ENCODE data around the gene ZBED5. TPM values are rescaled to one million over a fixed set of nuclear protein-coding genes. Genes with fewer than 3 reads are reported as not detected.

The ZBED5 gene
- total and polyA plus RNA-seq, 9 of the 15 experiments (the other 6 are each of a cell fraction or from before 2014, with no cell fraction given): 12.4 to 70.7 (median 26.8) TPM

- Histone ChIP-seq H3K4me1 (replicated peaks in 1 of 2; ENCODE audit: control insufficient read depth in 2 of 2, insufficient read depth in 2 of 2, low read length in 2 of 2) (peaks cover 18 to 41% of the 10 kb centered on the region in 2 experiments), H3K9me3 (replicated peaks; ENCODE audit: control insufficient read depth, insufficient read depth, low read depth, low read length) (no peaks in the 10 kb centered on the region; the same call in 1 of the 2 replicates), H2AFZ (ENCODE audit: low read depth, low read length) (peak overlapping the region; percentile 72), H3K4me2 (ENCODE audit: insufficient read depth, low read length) (0 out of 2 replicates have a peak overlapping the region, but pooled peaks have one; percentile 4), H3K27me3 (ENCODE audit: control insufficient read depth in 2 of 2, insufficient read depth in 2 of 2, low read length in 2 of 2) (no peaks in the 10 kb centered on the region), H3K9ac (ENCODE audit: insufficient read depth in 1 of 2, low read depth in 2 of 2, low read length in 2 of 2) (peak overlapping the region in 1 of 2 experiments; percentile 34; a peak in 1 of 4 replicates), H4K20me1 (replicated peaks; ENCODE audit: control insufficient read depth, insufficient read depth, low read length) (no peaks in the 10 kb centered on the region), H3K9me1 (ENCODE audit: control insufficient read depth, insufficient read depth, low read length) (no peaks in the 10 kb centered on the region), H3K79me2 (ENCODE audit: control insufficient read depth, insufficient read depth, low read length) (no peaks in the 10 kb centered on the region), H3K27ac (ENCODE audit: extremely low read depth, low read depth, low read length) (peak overlapping the region; percentile 59; the same call in 1 of the 3 replicates), H3K36me3 (ENCODE audit: control insufficient read depth, insufficient read depth, low read length) (no peaks in the 10 kb centered on the region), H3K4me3 (no peak overlapping the region)
- CTCF ChIA-PET (ENCODE audit: low intra/inter-chr PET ratio): no interaction called here
- in situ Hi-C loops (cut with MboI) (no loop called here), intact Hi-C loops (cut with micrococcal nuclease) (no loop called here)
- POLR2A ChIA-PET: interaction anchor here (1.2 to 1.6 kb wide), 2 partner anchors 12 to 85 kb away, joined by 5 to 9 read pairs; partner anchors contain the start of gene EIF4G2
- DNase-seq (ENCODE audit: extremely low read depth in 1 of 4, low spot score in 3 of 4) (peak in 2 of 4 experiments; percentile 58 to 75), FAIRE-seq (peak; percentile 78), ATAC-seq (peak; percentile 17)
- WGBS (ENCODE audit: insufficient coverage, low coverage, missing lambda C conversion rate): 0% methylated on average over 1 of the region's 1 CpG
- BruUV-seq (replicated peaks): no TSS peak
- TF ChIP-seq, protein P1, sequence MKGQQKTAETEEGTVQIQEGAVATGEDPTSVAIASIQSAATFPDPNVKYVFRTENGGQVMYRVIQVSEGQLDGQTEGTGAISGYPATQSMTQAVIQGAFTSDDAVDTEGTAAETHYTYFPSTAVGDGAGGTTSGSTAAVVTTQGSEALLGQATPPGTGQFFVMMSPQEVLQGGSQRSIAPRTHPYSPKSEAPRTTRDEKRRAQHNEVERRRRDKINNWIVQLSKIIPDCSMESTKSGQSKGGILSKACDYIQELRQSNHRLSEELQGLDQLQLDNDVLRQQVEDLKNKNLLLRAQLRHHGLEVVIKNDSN (CRISPR knock-in tag; IDR thresholded peaks at IDR 0.05): no peak
- TF ChIP-seq ZSCAN29 (IDR thresholded peaks at IDR 0.05): no peak
- no peak for TF ChIP-seq POLR2B (IDR thresholded peaks at IDR 0.05; ENCODE audit: low read depth, partially characterized antibody)
- no peak for TF ChIP-seq NR2F6 (CRISPR knock-in tag; IDR thresholded peaks at IDR 0.05)
- TF ChIP-seq HDAC6 (IDR thresholded peaks at IDR 0.05; ENCODE audit: low read depth, low read length): no peak
- no peak for TF ChIP-seq ZNF75A (CRISPR knock-in tag; IDR thresholded peaks at IDR 0.05)
- no peak for TF ChIP-seq CBX8 (IDR thresholded peaks at IDR 0.05; ENCODE audit: borderline replicate concordance, extremely low read depth, low read depth, low read length, poor library complexity, severe bottlenecking)
- TF ChIP-seq YY1 (IDR thresholded peaks at IDR 0.05; ENCODE audit: borderline replicate concordance in 1 of 3, control insufficient read depth in 1 of 3, extremely low read depth in 1 of 3, insufficient read depth in 3 of 3, insufficient read length in 1 of 3, insufficient replicate concordance in 2 of 3, low read depth in 1 of 3, low read length in 2 of 3): peak in 1 of 3 experiments; percentile 32
- TF ChIP-seq, protein P2, sequence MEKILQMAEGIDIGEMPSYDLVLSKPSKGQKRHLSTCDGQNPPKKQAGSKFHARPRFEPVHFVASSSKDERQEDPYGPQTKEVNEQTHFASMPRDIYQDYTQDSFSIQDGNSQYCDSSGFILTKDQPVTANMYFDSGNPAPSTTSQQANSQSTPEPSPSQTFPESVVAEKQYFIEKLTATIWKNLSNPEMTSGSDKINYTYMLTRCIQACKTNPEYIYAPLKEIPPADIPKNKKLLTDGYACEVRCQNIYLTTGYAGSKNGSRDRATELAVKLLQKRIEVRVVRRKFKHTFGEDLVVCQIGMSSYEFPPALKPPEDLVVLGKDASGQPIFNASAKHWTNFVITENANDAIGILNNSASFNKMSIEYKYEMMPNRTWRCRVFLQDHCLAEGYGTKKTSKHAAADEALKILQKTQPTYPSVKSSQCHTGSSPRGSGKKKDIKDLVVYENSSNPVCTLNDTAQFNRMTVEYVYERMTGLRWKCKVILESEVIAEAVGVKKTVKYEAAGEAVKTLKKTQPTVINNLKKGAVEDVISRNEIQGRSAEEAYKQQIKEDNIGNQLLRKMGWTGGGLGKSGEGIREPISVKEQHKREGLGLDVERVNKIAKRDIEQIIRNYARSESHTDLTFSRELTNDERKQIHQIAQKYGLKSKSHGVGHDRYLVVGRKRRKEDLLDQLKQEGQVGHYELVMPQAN (IDR thresholded peaks at IDR 0.05; ENCODE audit: borderline replicate concordance): no peak
- no peak for TF ChIP-seq BHLHE40 (IDR thresholded peaks at IDR 0.05; ENCODE audit: low read length)
- no peak for TF ChIP-seq ZBTB7A (IDR thresholded peaks at IDR 0.05; ENCODE audit: borderline replicate concordance, control insufficient read depth, low read depth, low read length)
- TF ChIP-seq TAF7 (tag; IDR thresholded peaks at IDR 0.05): no peak
- no peak for TF ChIP-seq HDAC3 (IDR thresholded peaks at IDR 0.05; ENCODE audit: borderline replicate concordance, partially characterized antibody)
- no peak for TF ChIP-seq FOXA3 (CRISPR knock-in tag; conservative IDR thresholded peaks at IDR 0.05 in 1 of 2, IDR thresholded peaks at IDR 0.05 in 1 of 2)
- TF ChIP-seq NCOR1 (IDR thresholded peaks at IDR 0.05): peak; percentile 48; the same call in 1 of the 2 replicates
- no peak for TF ChIP-seq STAT5B (CRISPR knock-in tag; IDR thresholded peaks at IDR 0.05)
- TF ChIP-seq POLR2AphosphoS2 (IDR thresholded peaks at IDR 0.05; ENCODE audit: low read length): no peak
- no peak for TF ChIP-seq TOE1 (IDR thresholded peaks at IDR 0.05; ENCODE audit: borderline replicate concordance)
- no peak for TF ChIP-seq TOE1 (CRISPR knock-in tag; IDR thresholded peaks at IDR 0.05; ENCODE audit: borderline replicate concordance, low read depth)
- no peak for TF ChIP-seq JUNB (CRISPR knock-in tag; conservative IDR thresholded peaks at IDR 0.05)
- TF ChIP-seq FOXK2 (conservative IDR thresholded peaks at IDR 0.05 in 1 of 2, IDR thresholded peaks at IDR 0.05 in 1 of 2; ENCODE audit: low read depth in 2 of 2): no peak
Measured at GRCh38 chr11:10894666-10895065, 36.8 kb upstream of the ZBED5 start.
